GM12891 (cell line): ENCODE data around the gene KPNA4. TPM values are rescaled to one million over a fixed set of nuclear protein-coding genes. Genes with fewer than 3 reads are reported as not detected.
A peak's percentile ranks its signal among the peaks of the same experiment; 100 is the strongest.
"Not testable (repeated sequence)": the region's sequence is repeated elsewhere in the genome, so short reads cannot be mapped to it uniquely, and the experiment has no call there.

ENCODE experiments used
- DNase-seq: peaks from one replicate; pipeline ENCODE4 v3.0.0; 2011; ENCODE audit warnings: low spot score; ENCODE audit not compliant: insufficient read length
- FAIRE-seq: peaks from 2 replicates; lab custom pipeline; 2011; peaks lifted over from hg19 to GRCh38; lab: Jason Lieb, UNC
- PAX5 ChIP-seq: IDR thresholded peaks from 2 replicates; pipeline ENCODE4 v1.6.1; 2011; ENCODE audit warnings: low read length, moderate library complexity, mild to moderate bottlenecking; ENCODE audit not compliant: insufficient read depth, severe bottlenecking
- POLR2A ChIP-seq: IDR thresholded peaks from 2 replicates; pipeline ENCODE4 v1.6.1; 2011; ENCODE audit warnings: low read depth, low read length, control low read depth
- POLR2AphosphoS5 ChIP-seq: IDR thresholded peaks from 2 replicates; pipeline ENCODE4 v1.6.1; 2011; ENCODE audit warnings: low read depth, low read length, control low read depth
- POU2F2 ChIP-seq: IDR thresholded peaks from 2 replicates; pipeline ENCODE4 v1.6.1; 2011; ENCODE audit warnings: low read depth, mild to moderate bottlenecking, control low read depth, low read length, moderate library complexity
- SPI1 ChIP-seq: IDR thresholded peaks from 2 replicates; pipeline ENCODE4 v1.6.1; 2011; ENCODE audit warnings: low read depth, low read length, control low read depth
- TAF1 ChIP-seq: IDR thresholded peaks from 2 replicates; pipeline ENCODE4 v1.6.1; 2011; ENCODE audit warnings: low read depth, low read length, control low read depth
- polyA plus RNA-seq: library from polyadenylated mRNA; unstranded; fragments of >200 nt; gene quantifications from one replicate; pipeline ENCODE4 v1.2.1, GENCODE V29; 2012; ENCODE audit warnings: low read depth, missing spikeins, inconsistent platforms; ENCODE audit not compliant: missing spikeins

Gene KPNA4, protein sequence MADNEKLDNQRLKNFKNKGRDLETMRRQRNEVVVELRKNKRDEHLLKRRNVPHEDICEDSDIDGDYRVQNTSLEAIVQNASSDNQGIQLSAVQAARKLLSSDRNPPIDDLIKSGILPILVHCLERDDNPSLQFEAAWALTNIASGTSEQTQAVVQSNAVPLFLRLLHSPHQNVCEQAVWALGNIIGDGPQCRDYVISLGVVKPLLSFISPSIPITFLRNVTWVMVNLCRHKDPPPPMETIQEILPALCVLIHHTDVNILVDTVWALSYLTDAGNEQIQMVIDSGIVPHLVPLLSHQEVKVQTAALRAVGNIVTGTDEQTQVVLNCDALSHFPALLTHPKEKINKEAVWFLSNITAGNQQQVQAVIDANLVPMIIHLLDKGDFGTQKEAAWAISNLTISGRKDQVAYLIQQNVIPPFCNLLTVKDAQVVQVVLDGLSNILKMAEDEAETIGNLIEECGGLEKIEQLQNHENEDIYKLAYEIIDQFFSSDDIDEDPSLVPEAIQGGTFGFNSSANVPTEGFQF
- polyA plus RNA-seq, result 10.0 TPM

GRCh38 chr3:160565442-160566403, at the start of gene KPNA4:
Gene KPNA4 (minus strand): TSS chr3:160565571. CDS start chr3:160565282, 289 bp downstream.
- peak; percentile 81 for TF ChIP-seq SPI1
- no peak for TF ChIP-seq POU2F2
- no peak for TF ChIP-seq PAX5
- TF ChIP-seq POLR2AphosphoS5, result peak; percentile 82
- TF ChIP-seq TAF1, result peak; percentile 63
- TF ChIP-seq POLR2A, result peak; percentile 71
- peak; percentile 97 for FAIRE-seq
- DNase-seq, result peak; percentile 90

DNA sequence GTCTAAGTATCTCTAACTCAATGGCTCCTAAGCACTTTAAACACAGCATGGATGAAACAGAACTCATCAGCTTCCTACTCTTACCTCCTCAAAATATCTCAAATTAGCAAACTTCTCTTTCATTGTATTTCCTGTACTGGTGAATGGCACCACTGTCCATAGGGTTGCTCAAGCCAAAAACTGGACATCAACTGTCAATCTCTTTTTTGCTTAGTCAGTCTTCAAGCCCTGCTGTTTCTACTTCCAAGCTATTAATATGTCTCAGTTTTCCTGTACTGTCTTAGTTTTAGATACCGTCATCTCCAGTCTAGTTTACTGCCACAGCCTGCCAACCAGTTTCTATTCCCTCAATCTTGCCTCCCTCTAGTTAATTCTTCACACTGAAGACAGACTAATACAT, 48.3 kb upstream of the KPNA4 start:
- DNase-seq (no peak), FAIRE-seq (no peak)
- TF ChIP-seq PAX5 (no peak), SPI1 (no peak), TAF1 (no peak), POLR2A (no peak), POLR2AphosphoS5 (no peak)

GRCh38 chr3:160612386-160613075, 47.2 kb upstream of the KPNA4 start:
- no peak for TF ChIP-seq SPI1
- no peak for TF ChIP-seq POU2F2
- TF ChIP-seq POLR2A, result no peak
- no peak for TF ChIP-seq POLR2AphosphoS5
- no peak for TF ChIP-seq PAX5
- TF ChIP-seq TAF1, result no peak
- FAIRE-seq, result no peak
- DNase-seq, result no peak

- FAIRE-seq (no peak), DNase-seq (no peak)
- TF ChIP-seq SPI1 (no peak), POLR2AphosphoS5 (no peak), POU2F2 (no peak), PAX5 (no peak), TAF1 (no peak), POLR2A (no peak)
Measured at GRCh38 chr3:160611141-160611540, 45.8 kb upstream of the KPNA4 start.

DNA sequence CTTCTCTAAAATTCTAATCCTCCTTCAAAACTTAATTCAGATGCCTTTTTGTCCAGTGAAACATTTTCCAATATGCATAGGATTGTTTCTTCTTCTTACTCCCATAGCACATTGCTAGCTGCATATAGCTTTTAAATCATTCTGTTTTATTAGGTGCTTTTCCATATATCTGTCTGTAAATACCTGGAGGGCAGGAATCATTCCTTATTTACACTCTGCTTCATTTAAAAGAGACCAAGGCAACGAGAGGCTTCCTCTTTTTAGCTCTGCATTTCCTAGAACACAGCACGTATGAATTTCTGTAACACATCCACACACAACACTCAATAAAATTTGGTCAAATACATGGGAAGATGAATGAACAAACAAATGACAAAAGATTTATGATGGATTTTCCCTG, 43.5 kb upstream of the KPNA4 start:
- TF ChIP-seq PAX5, result no peak
- no peak for TF ChIP-seq POU2F2
- no peak for TF ChIP-seq POLR2A
- no peak for TF ChIP-seq TAF1
- FAIRE-seq (no peak), DNase-seq (no peak)

GRCh38 chr3:160607826-160608225, 42.5 kb upstream of the KPNA4 start:
- FAIRE-seq (no peak), DNase-seq (no peak)
- TF ChIP-seq PAX5, result no peak
- no peak for TF ChIP-seq POU2F2
- TF ChIP-seq POLR2A, result no peak

- FAIRE-seq (no peak), DNase-seq (no peak)
- TF ChIP-seq PAX5, result no peak
- TF ChIP-seq TAF1, result no peak
- no peak for TF ChIP-seq POLR2A
- no peak for TF ChIP-seq POLR2AphosphoS5
- no peak for TF ChIP-seq POU2F2
- TF ChIP-seq SPI1, result no peak
Measured at GRCh38 chr3:160605315-160605714, 39.9 kb upstream of the KPNA4 start.

GRCh38 chr3:160603845-160604244, 38.5 kb upstream of the KPNA4 start:
- FAIRE-seq, result not testable (repeated sequence)

GRCh38 chr3:160602259-160602658, 36.9 kb upstream of the KPNA4 start:
- FAIRE-seq (no peak), DNase-seq (no peak)
- TF ChIP-seq POU2F2 (no peak), PAX5 (no peak), SPI1 (no peak), POLR2A (no peak), TAF1 (no peak), POLR2AphosphoS5 (no peak)

More at GRCh38 chr3:160603845-160604244, 38.5 kb upstream of the KPNA4 start:
- DNase-seq, result not testable (repeated sequence)
